OCI-LY1 (cell line): ENCODE measurements around the gene MRPL38.

ENCODE experiments used
- H2AFZ ChIP-seq: fragments of 200-600 bp; sonication (generic), shearing (Covaris generic); 2 replicates; pipeline ENCODE4 v1.6.0; 2014; ENCODE audit warnings: antibody characterized with exemption, mild to moderate bottlenecking, low read length
- H3F3A ChIP-seq: fragments of 200-600 bp; sonication (generic), shearing (Covaris generic); 2 replicates; pipeline ENCODE4 v1.6.0; 2014; ENCODE audit warnings: mild to moderate bottlenecking, antibody characterized with exemption, low read length, moderate library complexity; ENCODE audit not compliant: insufficient read depth
- H3K27ac ChIP-seq: fragments of 200-600 bp; sonication (generic); 2 replicates; pipeline ENCODE4 v1.5.1; 2014; ENCODE audit warnings: low read length, mixed run types, mild to moderate bottlenecking, low read depth; ENCODE audit not compliant: poor library complexity, severe bottlenecking
- H3K27me3 ChIP-seq: fragments of 200-600 bp; sonication (generic); 2 replicates; pipeline ENCODE4 v1.6.0; 2014; ENCODE audit warnings: antibody characterized with exemption, mild to moderate bottlenecking, low read length, moderate library complexity; ENCODE audit not compliant: insufficient read depth
- H3K36me3 ChIP-seq: fragments of 200-600 bp; sonication (generic); 2 replicates; pipeline ENCODE4 v1.6.1; 2014; ENCODE audit warnings: mild to moderate bottlenecking, antibody characterized with exemption, low read length, moderate library complexity, mixed read lengths; ENCODE audit not compliant: insufficient read depth
- H3K4me1 ChIP-seq: fragments of 200-600 bp; sonication (generic); 2 replicates; pipeline ENCODE4 v1.5.1; 2014; ENCODE audit warnings: mild to moderate bottlenecking, low read length, moderate library complexity; ENCODE audit not compliant: insufficient read depth, severe bottlenecking
- H3K4me2 ChIP-seq: fragments of 200-600 bp; sonication (generic), shearing (Covaris generic); 2 replicates; pipeline ENCODE4 v1.6.1; 2014; ENCODE audit warnings: low read length
- H3K4me3 ChIP-seq: fragments of 200-600 bp; sonication (generic); 2 replicates; pipeline ENCODE4 v1.5.1; 2014; ENCODE audit warnings: low read length, low read depth, mild to moderate bottlenecking, mixed read lengths; ENCODE audit not compliant: poor library complexity, severe bottlenecking
- H3K79me2 ChIP-seq: fragments of 200-600 bp; shearing (Covaris generic); 2 replicates; pipeline ENCODE4 v1.6.1; 2016; ENCODE audit warnings: mixed run types, low read length, mixed read lengths; ENCODE audit not compliant: insufficient read depth
- H3K9ac ChIP-seq: fragments of 200-600 bp; sonication (generic), shearing (Covaris generic); 2 replicates; pipeline ENCODE4 v1.6.1; 2014; ENCODE audit warnings: mild to moderate bottlenecking, low read length, mixed read lengths
- H3K9me2 ChIP-seq: fragments of 200-600 bp; sonication (generic), shearing (Covaris generic); 2 replicates; pipeline ENCODE4 v1.6.1; 2014; ENCODE audit warnings: low read depth, mild to moderate bottlenecking, low read length, mixed read lengths
- H3K9me3 ChIP-seq: fragments of 200-600 bp; shearing (Covaris generic); 2 replicates; pipeline ENCODE4 v1.6.1; 2014; ENCODE audit warnings: low read length, mixed read lengths
- H4K20me1 ChIP-seq: fragments of 200-600 bp; sonication (generic), shearing (Covaris generic); 2 replicates; pipeline ENCODE4 v1.6.0; 2016; ENCODE audit warnings: mild to moderate bottlenecking, low read length; ENCODE audit not compliant: insufficient read depth
- EZH2 ChIP-seq: fragments of 200-600 bp; sonication (generic), shearing (Covaris generic); IDR thresholded peaks from 2 replicates; pipeline ENCODE4 v1.8.0; 2017; ENCODE audit warnings: borderline replicate concordance, mixed run types, mild to moderate bottlenecking, antibody characterized with exemption, low read length, moderate library complexity, mixed read lengths
- TF ChIP-seq, protein P1 (sequence below): fragments of 200-600 bp; sonication (generic), shearing (Covaris generic); IDR thresholded peaks from 2 replicates; pipeline ENCODE4 v1.5.1; 2017; ENCODE audit warnings: mild to moderate bottlenecking, antibody characterized with exemption, low read length, moderate library complexity, mixed read lengths

The MRPL38 gene

GRCh38 chr17:75876190-75876937 lies 28.3 kb downstream of the MRPL38 start:
- Histone ChIP-seq H3K9ac (peak overlapping the region; percentile 63), H3K79me2 (no peaks in the 10 kb centered on the region), H4K20me1 (no peaks in the 10 kb centered on the region), H3K4me2 (peak overlapping the region; percentile 82), H2AFZ (no peak overlapping the region), H3K27ac (peak overlapping the region; percentile 59), H3K9me2 (no peaks in the 10 kb centered on the region), H3K36me3 (no peaks in the 10 kb centered on the region), H3K27me3 (peaks cover 4% of the 10 kb centered on the region; the same call in 1 of the 2 replicates), H3K4me3 (peak overlapping the region; percentile 62), H3K9me3 (no peaks in the 10 kb centered on the region), H3K4me1 (peaks cover 40% of the 10 kb centered on the region), H3F3A (no peaks in the 10 kb centered on the region)
- no peak for TF ChIP-seq EZH2
- TF ChIP-seq, protein P1, sequence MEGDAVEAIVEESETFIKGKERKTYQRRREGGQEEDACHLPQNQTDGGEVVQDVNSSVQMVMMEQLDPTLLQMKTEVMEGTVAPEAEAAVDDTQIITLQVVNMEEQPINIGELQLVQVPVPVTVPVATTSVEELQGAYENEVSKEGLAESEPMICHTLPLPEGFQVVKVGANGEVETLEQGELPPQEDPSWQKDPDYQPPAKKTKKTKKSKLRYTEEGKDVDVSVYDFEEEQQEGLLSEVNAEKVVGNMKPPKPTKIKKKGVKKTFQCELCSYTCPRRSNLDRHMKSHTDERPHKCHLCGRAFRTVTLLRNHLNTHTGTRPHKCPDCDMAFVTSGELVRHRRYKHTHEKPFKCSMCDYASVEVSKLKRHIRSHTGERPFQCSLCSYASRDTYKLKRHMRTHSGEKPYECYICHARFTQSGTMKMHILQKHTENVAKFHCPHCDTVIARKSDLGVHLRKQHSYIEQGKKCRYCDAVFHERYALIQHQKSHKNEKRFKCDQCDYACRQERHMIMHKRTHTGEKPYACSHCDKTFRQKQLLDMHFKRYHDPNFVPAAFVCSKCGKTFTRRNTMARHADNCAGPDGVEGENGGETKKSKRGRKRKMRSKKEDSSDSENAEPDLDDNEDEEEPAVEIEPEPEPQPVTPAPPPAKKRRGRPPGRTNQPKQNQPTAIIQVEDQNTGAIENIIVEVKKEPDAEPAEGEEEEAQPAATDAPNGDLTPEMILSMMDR = peak; percentile 64

DNA sequence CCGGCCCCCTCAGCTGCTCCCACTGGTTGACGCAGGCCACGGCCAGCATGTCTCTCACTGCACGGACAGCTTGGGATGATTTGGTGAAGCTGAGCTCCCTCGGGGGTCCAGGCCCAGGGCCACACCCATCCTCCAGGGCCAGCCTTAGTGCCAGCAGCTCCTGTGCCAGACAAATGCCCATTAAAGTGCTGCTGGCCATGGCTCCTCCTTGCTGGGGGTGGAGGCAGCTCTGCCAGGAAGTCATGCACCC lies 28.8 kb downstream of the MRPL38 start:
- H3K79me2 ChIP-seq = no peaks in the 10 kb centered on the region
- H3K4me3 ChIP-seq = peak overlapping the region; percentile 62
- peak overlapping the region; percentile 63; the same call in 1 of the 2 replicates for H3K9ac ChIP-seq
- no peaks in the 10 kb centered on the region for H3K36me3 ChIP-seq
- no peaks in the 10 kb centered on the region for H3F3A ChIP-seq
- no peaks in the 10 kb centered on the region for H3K9me3 ChIP-seq
- H2AFZ ChIP-seq = no peak overlapping the region
- no peak for TF ChIP-seq EZH2
- TF ChIP-seq, protein P1 = no peak
- H4K20me1 ChIP-seq = no peaks in the 10 kb centered on the region
- no peaks in the 10 kb centered on the region for H3K9me2 ChIP-seq
- H3K27ac ChIP-seq = peak overlapping the region; percentile 59
- peaks cover 40% of the 10 kb centered on the region for H3K4me1 ChIP-seq
- peaks cover 4% of the 10 kb centered on the region; the same call in 1 of the 2 replicates for H3K27me3 ChIP-seq
- peak overlapping the region; percentile 82 for H3K4me2 ChIP-seq

- H4K20me1 ChIP-seq = no peaks in the 10 kb centered on the region
- peak overlapping the region; percentile 62 for H3K4me3 ChIP-seq
- H2AFZ ChIP-seq = no peak overlapping the region
- peaks cover 4% of the 10 kb centered on the region; the same call in 1 of the 2 replicates for H3K27me3 ChIP-seq
- H3K9ac ChIP-seq = peak overlapping the region; percentile 63; the same call in 1 of the 2 replicates
- no peaks in the 10 kb centered on the region for H3K79me2 ChIP-seq
- no peak for TF ChIP-seq EZH2
- TF ChIP-seq, protein P1 = no peak
- H3K9me3 ChIP-seq = no peaks in the 10 kb centered on the region
- H3K4me2 ChIP-seq = peak overlapping the region; percentile 82
- H3K27ac ChIP-seq = peak overlapping the region; percentile 59
- H3K4me1 ChIP-seq = peaks cover 40% of the 10 kb centered on the region
- no peaks in the 10 kb centered on the region for H3K36me3 ChIP-seq
- H3F3A ChIP-seq = no peaks in the 10 kb centered on the region
- no peaks in the 10 kb centered on the region for H3K9me2 ChIP-seq
Observed at GRCh38 chr17:75875182-75875939, 29.3 kb downstream of the MRPL38 start.
